B cell (primary cell): ENCODE measurements around the gene MTUS2. TPM values are rescaled to one million over a fixed set of nuclear protein-coding genes. Genes with fewer than 3 reads are reported as not detected.

Experiments used
- ATAC-seq: fragments of 200-7000 bp; cut with Tn5 transposase; one replicate; pipeline ENCODE4 v1.10.0; 2021; ENCODE audit warnings: low read depth, mild to moderate bottlenecking, moderate number of reproducible peaks, moderate library complexity
- CTCF ChIA-PET: fragments of 350-600 bp; sonication (Branson Sonifier 250); formaldehyde crosslinking; loops from one replicate; lab custom pipeline; 2021; ENCODE audit warnings: antibody characterized with exemption, inconsistent platforms; lab: Charles Lee
- POLR2A ChIA-PET: fragments of 350-600 bp; sonication (Branson Sonifier 250); formaldehyde crosslinking; loops from one replicate; lab custom pipeline; 2021; ENCODE audit warnings: antibody characterized with exemption; lab: Charles Lee
- DNase-seq: peaks from one replicate; pipeline ENCODE4 v3.0.0; 2013
- H2AFZ ChIP-seq: 2 replicates; pipeline ENCODE4 v1.6.1; 2012; ENCODE audit warnings: mild to moderate bottlenecking, low read depth, low read length; ENCODE audit not compliant: insufficient read depth, poor library complexity, severe bottlenecking
- H3K27ac ChIP-seq, 2 donors: 1 replicate in 1 of 2; 2 replicates in 1 of 2; pipeline ENCODE4 v1.5.1; 2012 to 2013; ENCODE audit warnings: low read length in 2 of 2, mild to moderate bottlenecking in 2 of 2, moderate library complexity in 1 of 2
- H3K27me3 ChIP-seq, 4 experiments: fragments of 200-600 bp in 1 of 4; sonication (generic) in 1 of 4; replicated peaks in 1 of 4; 1 replicate in 2 of 4; 2 replicates in 2 of 4; pipeline versions ENCODE4 v1.6.1 to v1.7.0; 2013 to 2016; ENCODE audit warnings: low read length in 3 of 4, mild to moderate bottlenecking in 2 of 4, mixed read lengths in 1 of 4, moderate library complexity in 1 of 4; ENCODE audit not compliant: insufficient read depth in 4 of 4, control insufficient read depth in 3 of 4; ENCODE audit errors: control extremely low read depth in 1 of 4
- H3K36me3 ChIP-seq, 2 experiments: replicated peaks in 1 of 2; 1 replicate in 1 of 2; 2 replicates in 1 of 2; pipeline versions ENCODE4 v1.6.1 to v1.7.1; 2013; ENCODE audit warnings: low read length in 1 of 2; ENCODE audit not compliant: insufficient read depth in 2 of 2, control insufficient read depth in 1 of 2; ENCODE audit errors: control extremely low read depth in 1 of 2, extremely low read depth in 1 of 2
- H3K4me1 ChIP-seq, 2 donors: fragments of 200-600 bp in 1 of 2; sonication (generic) in 1 of 2; 1 replicate in 1 of 2; 2 replicates in 1 of 2; pipeline versions ENCODE4 v1.5.1 to v1.6.1; 2013 to 2017; ENCODE audit warnings: low read length in 2 of 2; ENCODE audit not compliant: control insufficient read depth in 2 of 2, insufficient read depth in 2 of 2
- H3K4me2 ChIP-seq: replicated peaks from 2 replicates; pipeline ENCODE3; 2012; ENCODE audit warnings: mild to moderate bottlenecking, low read depth, low read length; ENCODE audit not compliant: poor library complexity, severe bottlenecking
- H3K4me3 ChIP-seq, 5 experiments: fragments of 200-600 bp in 1 of 5; sonication (generic) in 1 of 5; 1 replicate in 3 of 5; 2 replicates in 2 of 5; pipeline versions ENCODE4 v1.5.1 to v1.7.0; 2011 to 2016; ENCODE audit warnings: low read length in 4 of 5, mild to moderate bottlenecking in 4 of 5, low read depth in 2 of 5, control low read depth in 1 of 5, moderate library complexity in 1 of 5; ENCODE audit not compliant: insufficient read depth in 1 of 5; ENCODE audit errors: control extremely low read depth in 1 of 5, extremely low read depth in 1 of 5
- H3K79me2 ChIP-seq: fragments of 200-600 bp; sonication (generic); one replicate; pipeline ENCODE4 v1.6.0; 2016; ENCODE audit warnings: low read length; ENCODE audit not compliant: control insufficient read depth, insufficient read depth
- H3K9ac ChIP-seq: fragments of 200-600 bp; sonication (generic); 2 replicates; pipeline ENCODE4 v1.6.1; 2017; ENCODE audit warnings: mild to moderate bottlenecking, low read length, moderate library complexity
- H3K9me3 ChIP-seq, 3 donors: one replicate each; pipeline versions ENCODE4 v1.6.1 to v1.7.1; 2013; ENCODE audit warnings: low read length in 2 of 3; ENCODE audit not compliant: control insufficient read depth in 2 of 3, insufficient read depth in 1 of 3; ENCODE audit errors: control extremely low read depth in 1 of 3
- H4K20me1 ChIP-seq: 2 replicates; pipeline ENCODE4 v1.6.0; 2012; ENCODE audit warnings: mild to moderate bottlenecking, low read length; ENCODE audit not compliant: insufficient read depth, control insufficient read depth, poor library complexity, severe bottlenecking
- H3K27ac Mint-ChIP-seq: one replicate; pipeline ENCODE4 v1.8.0; 2021; ENCODE audit warnings: mixed read lengths
- H3K27me3 Mint-ChIP-seq: one replicate; pipeline ENCODE4 v1.8.0; 2021; ENCODE audit warnings: mixed read lengths
- H3K4me1 Mint-ChIP-seq: one replicate; pipeline ENCODE4 v1.8.0; 2021; ENCODE audit warnings: mixed read lengths
- H3K4me3 Mint-ChIP-seq: one replicate; pipeline ENCODE4 v1.8.0; 2021; ENCODE audit warnings: mixed read lengths
- H3K9me3 Mint-ChIP-seq: one replicate; pipeline ENCODE4 v1.8.0; 2022; ENCODE audit warnings: mixed read lengths; ENCODE audit not compliant: insufficient read depth
- EZH2 ChIP-seq: IDR thresholded peaks from 2 replicates; pipeline ENCODE4 v1.6.1; 2012; ENCODE audit warnings: borderline replicate concordance, low read depth, mild to moderate bottlenecking, moderate library complexity, low read length; ENCODE audit not compliant: insufficient read depth, poor library complexity, severe bottlenecking
- WGBS: methylation state at CpG from one replicate; pipeline ENCODE4 v1.1.5; 2013; ENCODE audit warnings: missing lambda C conversion rate; ENCODE audit not compliant: insufficient coverage; 5-methylcytosine and 5-hydroxymethylcytosine counted together
- intact Hi-C: fragments of 100-400 bp; cut with micrococcal nuclease; formaldehyde crosslinking; loops from one replicate; pipeline ENCODE4 v1.10.0; 2022
- polyA plus RNA-seq: library from polyadenylated mRNA; depleted of rRNA; stranded (reverse); fragments of >200 nt; gene quantifications from 2 replicates; pipeline ENCODE4 v1.2.3, GENCODE V29; 2012
- total RNA-seq, 2 donors: library from RNA; stranded (reverse); fragments of 120-200 nt in 1 of 2; gene quantifications; 1 replicate in 1 of 2; 2 replicates in 1 of 2; pipeline versions ENCODE4 v1.2.3 to v1.2.4, GENCODE V29; 2013 to 2022
- TF ChIP-seq, protein P1 (sequence below): fragments of 200-600 bp; IDR thresholded peaks from one replicate; pipeline ENCODE4 v1.8.0; 2022; ENCODE audit warnings: antibody characterized with exemption, mild to moderate bottlenecking

MTUS2 gene
- total and polyA plus RNA-seq, 2 donors (not counting 1 experiment from before 2014, with no cell fraction given), result 0.12 TPM; not detected in 1

GRCh38 chr13:29239653-29240525, 419.8 kb downstream of the MTUS2 start:
- H3K9ac ChIP-seq, result no peak overlapping the region
- H3K79me2 ChIP-seq, result no peaks in the 10 kb centered on the region
- ChIA-PET POLR2A (no interaction called here), CTCF (no interaction called here)
- H3K9me3 ChIP-seq, result no peaks in the 10 kb centered on the region
- H3K36me3 ChIP-seq, result no peaks in the 10 kb centered on the region
- TF ChIP-seq, protein P1, sequence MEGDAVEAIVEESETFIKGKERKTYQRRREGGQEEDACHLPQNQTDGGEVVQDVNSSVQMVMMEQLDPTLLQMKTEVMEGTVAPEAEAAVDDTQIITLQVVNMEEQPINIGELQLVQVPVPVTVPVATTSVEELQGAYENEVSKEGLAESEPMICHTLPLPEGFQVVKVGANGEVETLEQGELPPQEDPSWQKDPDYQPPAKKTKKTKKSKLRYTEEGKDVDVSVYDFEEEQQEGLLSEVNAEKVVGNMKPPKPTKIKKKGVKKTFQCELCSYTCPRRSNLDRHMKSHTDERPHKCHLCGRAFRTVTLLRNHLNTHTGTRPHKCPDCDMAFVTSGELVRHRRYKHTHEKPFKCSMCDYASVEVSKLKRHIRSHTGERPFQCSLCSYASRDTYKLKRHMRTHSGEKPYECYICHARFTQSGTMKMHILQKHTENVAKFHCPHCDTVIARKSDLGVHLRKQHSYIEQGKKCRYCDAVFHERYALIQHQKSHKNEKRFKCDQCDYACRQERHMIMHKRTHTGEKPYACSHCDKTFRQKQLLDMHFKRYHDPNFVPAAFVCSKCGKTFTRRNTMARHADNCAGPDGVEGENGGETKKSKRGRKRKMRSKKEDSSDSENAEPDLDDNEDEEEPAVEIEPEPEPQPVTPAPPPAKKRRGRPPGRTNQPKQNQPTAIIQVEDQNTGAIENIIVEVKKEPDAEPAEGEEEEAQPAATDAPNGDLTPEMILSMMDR, result no peak
- no peak for TF ChIP-seq EZH2
- DNase-seq, result no peak
- H3K27ac ChIP-seq, result no peak overlapping the region
- peaks cover 0 to 5% (median 0%) of the 10 kb centered on the region in 4 experiments for H3K27me3 ChIP-seq
- Mint-ChIP-seq H3K4me3 (no peak overlapping the region), H3K9me3 (no peaks in the 10 kb centered on the region), H3K27me3 (peaks cover 36% of the 10 kb centered on the region), H3K4me1 (no peaks in the 10 kb centered on the region), H3K27ac (no peak overlapping the region)
- no CpG with 5 or more reads among the region's 3 CpGs for WGBS
- H3K4me3 ChIP-seq, result no peak overlapping the region
- no peak overlapping the region for H2AFZ ChIP-seq
- H3K4me2 ChIP-seq, result no peak overlapping the region
- intact Hi-C loops, result no loop called here
- H3K4me1 ChIP-seq, result no peaks in the 10 kb centered on the region
- no peaks in the 10 kb centered on the region for H4K20me1 ChIP-seq
- no peak for ATAC-seq
